ENCODE data around the gene PRKAG2. TPM values are rescaled to one million over a fixed set of nuclear protein-coding genes. Genes with fewer than 3 reads are reported as not detected.

The PRKAG2 gene
- total RNA-seq, 1 experiment from 2014 or later: 23.9 TPM

DNA sequence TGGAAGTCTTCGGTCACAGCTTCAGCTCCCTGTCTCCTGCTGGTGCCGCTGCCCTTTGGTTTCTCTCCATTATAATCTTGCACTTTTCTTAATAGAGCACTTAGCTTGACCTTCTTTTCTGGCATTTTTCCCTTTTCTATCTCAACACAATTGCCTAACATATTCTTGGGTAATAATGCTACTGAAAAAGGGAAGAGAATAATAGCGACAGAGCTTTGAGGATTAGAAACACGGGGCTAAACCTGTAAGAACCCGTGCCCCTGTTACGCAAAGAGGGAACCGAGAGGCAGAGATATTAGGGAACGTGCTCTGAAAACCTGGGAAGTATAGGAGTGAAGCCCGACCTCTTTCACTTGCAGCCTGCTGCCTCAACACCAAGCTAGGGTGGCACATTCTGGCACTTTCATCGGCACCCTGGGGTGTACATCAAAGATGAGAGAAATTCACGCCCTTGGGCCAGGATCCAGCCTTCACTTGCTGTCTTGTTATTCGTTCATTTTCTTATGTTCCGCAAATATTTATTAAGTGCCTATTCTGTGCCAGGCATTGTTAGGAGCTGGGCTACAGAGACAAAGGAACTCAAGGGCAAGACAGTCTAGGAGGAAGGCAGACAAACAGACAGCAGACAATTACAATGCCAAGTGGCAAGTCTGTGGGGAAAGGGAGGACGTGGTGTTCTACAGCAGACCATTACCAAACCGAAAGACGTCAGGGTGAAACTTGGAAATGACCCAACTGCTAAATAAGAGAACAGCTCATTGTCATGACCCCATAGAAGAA, 46.4 kb upstream of the PRKAG2 start:
- Histone ChIP-seq H3K4me3 (ENCODE audit: low read length) (no peak overlapping the region), H3K79me2 (ENCODE audit: low read length) (no peaks in the 10 kb centered on the region), H4K20me1 (ENCODE audit: low read length) (no peaks in the 10 kb centered on the region), H3K9me3 (ENCODE audit: low read length) (no peaks in the 10 kb centered on the region), H3K9ac (ENCODE audit: low read length) (no peak overlapping the region), H3K27ac (ENCODE audit: low read length) (no peak overlapping the region), H3K36me3 (ENCODE audit: low read depth, low read length) (no peaks in the 10 kb centered on the region), H3K4me2 (ENCODE audit: low read length) (no peak overlapping the region), H3F3A (ENCODE audit: low read length, unreplicated experiment) (no peaks in the 10 kb centered on the region), H3K4me1 (ENCODE audit: insufficient read depth, low read length) (peaks cover 21% of the 10 kb centered on the region), H3K9me2 (replicated peaks; ENCODE audit: low read length) (no peaks in the 10 kb centered on the region), H2AFZ (ENCODE audit: low read length) (no peak overlapping the region), H3K27me3 (ENCODE audit: low read length) (no peaks in the 10 kb centered on the region)
- no peak for TF ChIP-seq EZH2phosphoT487 (IDR thresholded peaks at IDR 0.05; ENCODE audit: borderline replicate concordance, low read length)
- TF ChIP-seq, protein P1, sequence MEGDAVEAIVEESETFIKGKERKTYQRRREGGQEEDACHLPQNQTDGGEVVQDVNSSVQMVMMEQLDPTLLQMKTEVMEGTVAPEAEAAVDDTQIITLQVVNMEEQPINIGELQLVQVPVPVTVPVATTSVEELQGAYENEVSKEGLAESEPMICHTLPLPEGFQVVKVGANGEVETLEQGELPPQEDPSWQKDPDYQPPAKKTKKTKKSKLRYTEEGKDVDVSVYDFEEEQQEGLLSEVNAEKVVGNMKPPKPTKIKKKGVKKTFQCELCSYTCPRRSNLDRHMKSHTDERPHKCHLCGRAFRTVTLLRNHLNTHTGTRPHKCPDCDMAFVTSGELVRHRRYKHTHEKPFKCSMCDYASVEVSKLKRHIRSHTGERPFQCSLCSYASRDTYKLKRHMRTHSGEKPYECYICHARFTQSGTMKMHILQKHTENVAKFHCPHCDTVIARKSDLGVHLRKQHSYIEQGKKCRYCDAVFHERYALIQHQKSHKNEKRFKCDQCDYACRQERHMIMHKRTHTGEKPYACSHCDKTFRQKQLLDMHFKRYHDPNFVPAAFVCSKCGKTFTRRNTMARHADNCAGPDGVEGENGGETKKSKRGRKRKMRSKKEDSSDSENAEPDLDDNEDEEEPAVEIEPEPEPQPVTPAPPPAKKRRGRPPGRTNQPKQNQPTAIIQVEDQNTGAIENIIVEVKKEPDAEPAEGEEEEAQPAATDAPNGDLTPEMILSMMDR (conservative IDR thresholded peaks at IDR 0.05; ENCODE audit: low read depth, low read length): no peak
- TF ChIP-seq EZH2 (IDR thresholded peaks at IDR 0.05; ENCODE audit: low read length, unreplicated experiment): no peak
- ATAC-seq (no peak), DNase-seq (no peak)
- POLR2A ChIA-PET (ENCODE audit: unreplicated experiment): no interaction called here
- CTCF ChIA-PET: no interaction called here
- intact Hi-C loops (cut with micrococcal nuclease): no loop called here
- BruUV-seq (replicated peaks): no TSS peak

DNA sequence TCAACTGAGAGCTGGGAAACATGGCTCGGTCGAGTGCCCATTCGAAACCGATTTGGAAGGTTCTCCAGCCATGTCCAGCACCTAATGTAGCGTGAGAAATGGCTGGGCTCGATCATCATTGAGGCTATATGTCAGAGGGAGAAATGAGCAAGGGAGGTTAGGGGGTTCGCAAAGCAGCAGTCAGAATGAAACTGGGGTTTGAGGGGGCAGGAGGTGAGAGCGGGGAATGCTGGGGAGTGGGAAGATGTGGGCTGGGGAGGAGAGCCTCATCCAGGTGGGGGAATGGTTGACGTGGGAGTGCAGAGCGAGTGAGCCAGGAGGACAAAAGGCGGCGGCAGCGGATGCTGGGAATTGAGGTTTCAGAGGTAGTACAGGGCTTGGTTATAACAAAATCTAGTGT, 44.5 kb upstream of the PRKAG2 start:
- Histone ChIP-seq H3K27me3 (ENCODE audit: low read length) (no peaks in the 10 kb centered on the region), H3F3A (ENCODE audit: low read length, unreplicated experiment) (no peaks in the 10 kb centered on the region), H3K4me2 (ENCODE audit: low read length) (no peak overlapping the region), H3K4me1 (ENCODE audit: insufficient read depth, low read length) (peaks cover 31% of the 10 kb centered on the region), H3K79me2 (ENCODE audit: low read length) (no peaks in the 10 kb centered on the region), H3K9me3 (ENCODE audit: low read length) (no peaks in the 10 kb centered on the region), H3K4me3 (ENCODE audit: low read length) (no peak overlapping the region), H3K9ac (ENCODE audit: low read length) (no peak overlapping the region), H4K20me1 (ENCODE audit: low read length) (no peaks in the 10 kb centered on the region), H3K36me3 (ENCODE audit: low read depth, low read length) (no peaks in the 10 kb centered on the region), H3K9me2 (replicated peaks; ENCODE audit: low read length) (no peaks in the 10 kb centered on the region), H3K27ac (ENCODE audit: low read length) (no peak overlapping the region), H2AFZ (ENCODE audit: low read length) (no peak overlapping the region)
- intact Hi-C loops (cut with micrococcal nuclease): no loop called here
- no peak for TF ChIP-seq EZH2 (IDR thresholded peaks at IDR 0.05; ENCODE audit: low read length, unreplicated experiment)
- TF ChIP-seq, protein P1 (conservative IDR thresholded peaks at IDR 0.05; ENCODE audit: low read depth, low read length): no peak
- no peak for TF ChIP-seq EZH2phosphoT487 (IDR thresholded peaks at IDR 0.05; ENCODE audit: borderline replicate concordance, low read length)
- no TSS peak for BruUV-seq (replicated peaks)
- ChIA-PET CTCF (no interaction called here), POLR2A (ENCODE audit: unreplicated experiment) (no interaction called here)
- no peak for ATAC-seq
- no peak for DNase-seq

DNA sequence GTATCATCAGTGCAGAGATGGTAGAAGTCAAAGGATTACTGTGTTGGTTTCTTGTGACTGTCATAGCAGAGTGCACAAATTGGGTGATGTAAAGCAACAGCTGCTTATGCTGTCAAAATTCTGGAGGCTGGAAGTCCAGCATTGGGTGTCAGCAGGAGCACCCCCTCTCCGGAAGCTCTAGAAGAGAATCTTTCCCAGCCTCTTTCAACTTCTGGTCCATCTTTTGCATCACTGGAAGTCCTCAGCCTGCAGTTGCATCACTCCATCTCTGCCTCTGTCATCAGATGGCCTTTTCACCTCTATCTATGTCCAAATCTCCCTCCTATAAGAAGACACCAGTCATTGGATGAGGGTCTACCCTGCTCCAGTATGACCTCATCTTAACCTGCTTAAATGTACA, 43.6 kb upstream of the PRKAG2 start:
- H3K4me3 ChIP-seq (ENCODE audit: low read length): no peak overlapping the region
- H3K27ac ChIP-seq (ENCODE audit: low read length): no peak overlapping the region
- TF ChIP-seq EZH2 (IDR thresholded peaks at IDR 0.05; ENCODE audit: low read length, unreplicated experiment) (no peak), EZH2phosphoT487 (IDR thresholded peaks at IDR 0.05; ENCODE audit: borderline replicate concordance, low read length) (no peak)
- TF ChIP-seq, protein P1 (conservative IDR thresholded peaks at IDR 0.05; ENCODE audit: low read depth, low read length): no peak
- POLR2A ChIA-PET (ENCODE audit: unreplicated experiment): no interaction called here
- no peak for ATAC-seq
- no peaks in the 10 kb centered on the region for H3F3A ChIP-seq (ENCODE audit: low read length, unreplicated experiment)
- H3K9ac ChIP-seq (ENCODE audit: low read length): no peak overlapping the region
- H3K27me3 ChIP-seq (ENCODE audit: low read length): no peaks in the 10 kb centered on the region
- CTCF ChIA-PET: no interaction called here
- no peaks in the 10 kb centered on the region for H3K36me3 ChIP-seq (ENCODE audit: low read depth, low read length)
- DNase-seq: no peak
- H4K20me1 ChIP-seq (ENCODE audit: low read length): no peaks in the 10 kb centered on the region
- H3K4me1 ChIP-seq (ENCODE audit: insufficient read depth, low read length): peaks cover 22% of the 10 kb centered on the region
- H3K9me2 ChIP-seq (replicated peaks; ENCODE audit: low read length): no peaks in the 10 kb centered on the region
- BruUV-seq (replicated peaks): no TSS peak
- H3K9me3 ChIP-seq (ENCODE audit: low read length): no peaks in the 10 kb centered on the region
- H3K79me2 ChIP-seq (ENCODE audit: low read length): no peaks in the 10 kb centered on the region
- H3K4me2 ChIP-seq (ENCODE audit: low read length): no peak overlapping the region
- intact Hi-C loops (cut with micrococcal nuclease): no loop called here
- H2AFZ ChIP-seq (ENCODE audit: low read length): no peak overlapping the region

Measured in PC-3 (cell line).